GM18517 (cell line): ENCODE results near the gene TOMT.
"Not testable (repeated sequence)": the region's sequence is repeated elsewhere in the genome, so short reads cannot be mapped to it uniquely, and the experiment has no call there.

Source experiments
- ATAC-seq: cut with Tn5 transposase; IDR thresholded peaks from one replicate; pipeline ENCODE4 v1.9.1; 2021; ENCODE audit warnings: mild to moderate bottlenecking, moderate library complexity; ENCODE audit not compliant: unreplicated experiment

TOMT gene

DNA sequence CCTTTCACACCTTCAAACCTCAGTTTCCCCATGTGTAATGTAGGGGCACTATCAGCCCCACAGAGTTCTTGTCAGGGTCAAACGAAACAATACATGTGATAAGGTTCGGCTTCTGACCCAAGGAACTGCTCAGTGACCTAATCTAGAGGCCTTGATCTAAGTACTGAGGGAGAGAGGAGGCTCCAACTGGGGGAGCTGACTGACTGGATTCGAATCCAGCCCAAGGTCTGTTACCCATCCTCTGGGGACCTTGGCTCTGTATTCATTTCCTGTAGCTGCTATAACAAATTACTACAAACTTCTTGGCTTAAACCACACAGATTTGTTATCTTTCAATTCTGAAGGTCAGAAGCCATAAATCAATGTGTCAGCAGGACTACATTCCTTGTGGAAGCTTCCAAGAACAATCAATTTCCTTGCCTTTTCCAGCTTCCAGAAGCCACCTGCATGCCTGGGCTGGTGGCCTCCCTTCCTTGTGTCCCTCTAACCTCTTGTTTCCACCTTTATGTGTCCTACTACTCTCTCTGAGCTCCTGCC lies 17.5 kb downstream of the TOMT start:
- ATAC-seq: no peak

DNA sequence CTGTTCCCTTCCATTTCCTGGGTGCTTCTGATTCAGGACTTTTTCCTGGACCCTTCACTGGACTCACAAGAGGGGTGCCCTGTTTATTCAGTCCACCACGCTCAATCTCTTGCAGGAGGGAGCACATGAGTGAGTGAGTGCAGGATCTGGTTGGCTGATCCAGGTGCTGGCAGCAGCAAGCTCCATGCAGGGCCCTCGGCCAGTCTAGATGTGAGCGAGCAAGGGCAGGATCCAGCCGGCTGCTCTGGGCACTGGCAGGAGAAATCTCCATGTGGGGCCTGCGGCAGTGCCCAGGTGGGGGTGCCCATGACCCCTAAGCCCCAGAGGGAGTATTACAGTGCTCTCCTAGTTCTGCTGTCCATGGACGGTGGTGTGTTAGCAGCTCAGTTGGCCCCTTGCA lies 18.3 kb downstream of the TOMT start:
- no peak for ATAC-seq

DNA sequence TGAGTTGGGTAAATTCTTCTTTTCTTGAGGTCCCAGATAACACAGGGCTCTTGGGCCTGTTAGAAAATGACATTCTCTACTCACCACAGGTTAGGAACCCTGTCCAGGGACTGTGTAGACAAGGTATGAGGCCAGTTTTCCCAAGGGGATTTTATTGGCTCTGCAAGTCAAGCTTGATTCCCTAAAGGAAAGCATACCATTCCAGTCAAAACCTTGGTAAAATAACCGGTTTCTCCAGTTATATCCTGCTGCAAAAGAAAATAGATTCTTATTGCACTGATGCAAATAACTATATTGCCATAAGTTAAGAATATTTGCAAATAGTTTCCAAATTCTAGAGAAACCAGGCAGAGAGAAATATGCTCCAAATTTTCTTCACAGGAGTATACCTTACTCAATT lies 20.2 kb downstream of the TOMT start:
- no peak for ATAC-seq

DNA sequence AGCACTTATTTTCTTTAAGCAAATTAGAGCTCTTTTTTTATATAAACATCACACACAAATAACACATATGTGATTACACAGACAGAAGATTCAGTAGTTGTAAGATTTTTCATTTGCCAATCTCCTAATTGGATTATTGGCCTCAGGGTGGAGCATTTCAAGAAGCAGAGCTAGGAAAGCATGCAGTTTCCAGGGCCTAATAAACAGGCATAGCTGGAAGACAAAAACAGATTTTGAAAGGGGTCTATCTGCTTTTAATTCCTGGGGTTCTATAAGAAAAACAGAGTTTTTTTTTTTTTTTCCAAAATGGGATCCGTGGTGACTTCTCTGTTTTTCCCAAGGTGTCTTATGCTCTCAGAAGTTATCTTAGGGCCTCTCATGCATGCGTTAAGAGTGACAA lies 22.2 kb downstream of the TOMT start:
- no peak for ATAC-seq

DNA sequence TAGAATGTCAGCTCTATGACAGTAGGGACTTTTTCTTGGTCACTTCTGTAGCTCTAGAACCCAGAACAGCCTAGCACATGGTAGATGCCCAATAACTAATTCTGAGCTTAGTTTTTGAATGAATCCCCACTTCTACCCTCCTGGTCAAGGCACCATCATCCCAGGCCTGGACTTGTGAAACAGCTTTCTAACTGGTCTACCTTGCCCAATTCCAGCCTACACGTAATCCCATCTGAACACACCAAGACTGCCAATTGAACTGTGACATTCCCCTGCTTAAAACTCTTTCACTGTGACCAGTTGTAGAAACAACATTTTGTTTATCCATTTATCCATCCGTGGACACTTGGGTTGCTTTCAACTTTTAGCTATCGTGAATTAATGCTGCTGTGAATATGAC lies 23.7 kb downstream of the TOMT start:
- no peak for ATAC-seq

DNA sequence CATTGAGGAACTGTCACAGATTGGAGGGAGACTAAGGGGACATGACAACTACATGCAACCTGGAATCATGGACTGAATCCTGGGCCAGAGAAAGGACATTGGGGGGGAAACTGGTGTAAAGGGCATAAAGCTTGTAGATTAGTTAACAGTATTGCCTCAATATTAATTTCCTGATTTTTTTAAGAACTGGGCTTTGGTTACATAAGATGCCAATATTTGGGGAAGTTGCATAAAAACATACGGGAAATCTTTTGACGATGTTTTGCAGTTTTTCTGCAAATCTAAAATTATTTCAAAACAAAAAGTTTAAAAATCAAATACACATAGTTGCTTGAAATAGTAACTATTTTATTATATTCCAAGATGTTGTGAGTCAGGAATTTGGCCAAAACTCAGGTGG lies 26.9 kb downstream of the TOMT start:
- no peak for ATAC-seq

DNA sequence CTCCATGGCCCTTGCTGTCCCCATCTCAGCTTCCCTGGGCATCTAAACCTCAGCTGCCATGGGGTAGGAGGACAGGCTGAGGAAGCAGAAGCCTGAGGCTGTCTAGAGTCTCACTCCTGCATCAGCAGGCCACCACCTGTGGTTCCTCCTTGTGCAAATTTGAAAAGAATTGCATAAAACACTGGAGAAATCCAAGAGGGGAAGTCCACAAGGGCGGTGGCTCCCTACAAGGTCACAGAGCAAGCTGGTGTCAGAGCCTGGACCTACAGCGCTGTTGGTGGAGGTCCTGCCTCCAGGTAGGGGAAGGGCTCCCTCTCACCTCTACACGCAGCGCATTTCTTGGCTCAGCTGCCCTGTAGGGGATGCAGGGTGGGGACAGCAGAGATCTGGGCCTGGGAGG lies 29.7 kb downstream of the TOMT start, which contains the start of gene FOLR3:
FOLR3 (plus strand) TSS at position 253 of the 400 bp plus-strand sequence. CDS start 228 bp downstream, outside the sequence.
- not testable (repeated sequence) for ATAC-seq

DNA sequence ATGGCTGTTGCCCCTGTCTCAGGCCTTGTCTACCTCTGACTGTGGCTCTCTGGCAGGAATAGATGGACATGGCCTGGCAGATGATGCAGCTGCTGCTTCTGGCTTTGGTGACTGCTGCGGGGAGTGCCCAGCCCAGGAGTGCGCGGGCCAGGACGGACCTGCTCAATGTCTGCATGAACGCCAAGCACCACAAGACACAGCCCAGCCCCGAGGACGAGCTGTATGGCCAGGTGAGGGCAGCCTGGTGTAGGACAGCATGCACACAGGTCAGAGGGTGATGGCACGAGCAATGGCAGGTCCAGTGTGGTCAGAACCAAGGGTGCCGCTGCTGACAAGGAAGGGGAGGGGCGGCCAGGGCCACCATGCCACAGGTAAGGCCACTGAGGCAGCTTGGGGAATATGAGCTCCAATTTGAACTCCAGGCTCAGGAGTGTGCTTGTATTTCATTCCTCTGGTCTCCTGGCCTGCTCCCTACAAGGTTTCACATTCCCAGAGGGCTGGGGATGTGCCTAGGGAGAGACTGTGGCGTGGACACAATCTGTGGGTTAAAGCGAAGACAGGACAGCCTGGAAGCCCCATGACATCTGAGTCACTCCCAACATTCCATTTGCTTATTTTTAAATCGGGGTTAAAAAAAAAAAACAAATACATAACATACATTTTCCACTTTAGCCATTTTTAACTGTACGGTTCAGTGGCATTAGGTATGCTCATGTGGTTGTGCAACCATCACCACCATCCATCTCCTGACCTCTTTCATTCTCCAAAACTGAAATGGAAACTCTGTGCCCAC lies 30.4 kb downstream of the TOMT start:
- ATAC-seq: no peak

DNA sequence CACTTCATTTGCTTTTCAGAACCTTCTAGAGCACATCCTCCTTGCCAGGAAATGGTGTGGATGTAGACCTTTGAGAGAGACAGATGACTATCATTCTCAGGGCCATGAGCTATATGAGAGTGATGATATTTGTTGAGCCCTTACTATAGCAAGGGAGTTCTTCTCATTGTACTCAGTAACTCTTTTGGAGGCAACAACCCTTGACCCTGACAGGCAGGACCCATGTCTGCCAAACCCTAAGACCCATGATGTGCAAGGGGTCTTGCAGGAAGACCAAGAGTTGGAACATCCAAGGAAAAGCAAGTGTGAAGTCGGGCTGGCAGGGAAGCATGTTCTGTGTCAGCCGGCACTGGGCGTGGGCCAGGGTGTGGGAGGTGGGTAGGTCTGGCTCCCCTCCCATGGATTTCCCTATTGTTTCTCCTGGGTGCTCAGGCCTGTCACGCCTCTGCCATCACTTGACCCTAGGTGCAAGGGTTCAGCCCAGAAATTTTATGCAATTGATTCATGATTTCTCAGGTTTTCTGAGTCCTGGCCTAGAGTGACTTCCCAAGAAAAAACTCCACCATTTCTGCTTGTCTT lies 31.0 kb downstream of the TOMT start:
- no peak for ATAC-seq

DNA sequence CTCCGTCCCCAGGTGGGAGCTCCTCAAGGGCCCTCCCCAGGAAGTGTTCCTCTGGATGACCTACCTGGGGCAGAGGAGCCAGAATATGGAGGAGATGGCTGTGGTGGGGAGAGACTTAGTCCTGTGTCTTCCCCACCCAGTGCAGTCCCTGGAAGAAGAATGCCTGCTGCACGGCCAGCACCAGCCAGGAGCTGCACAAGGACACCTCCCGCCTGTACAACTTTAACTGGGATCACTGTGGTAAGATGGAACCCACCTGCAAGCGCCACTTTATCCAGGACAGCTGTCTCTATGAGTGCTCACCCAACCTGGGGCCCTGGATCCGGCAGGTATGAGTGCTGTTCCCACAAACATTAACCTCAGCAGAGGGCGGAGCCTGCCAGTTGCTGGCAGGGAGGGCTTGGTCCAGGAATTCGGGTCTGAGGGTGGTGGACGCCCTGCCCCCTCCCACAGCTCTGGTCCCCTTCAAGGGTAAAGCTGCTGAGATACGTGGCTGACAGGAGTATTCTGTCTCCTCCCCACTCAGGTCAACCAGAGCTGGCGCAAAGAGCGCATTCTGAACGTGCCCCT lies 33.2 kb downstream of the TOMT start:
- no peak for ATAC-seq

DNA sequence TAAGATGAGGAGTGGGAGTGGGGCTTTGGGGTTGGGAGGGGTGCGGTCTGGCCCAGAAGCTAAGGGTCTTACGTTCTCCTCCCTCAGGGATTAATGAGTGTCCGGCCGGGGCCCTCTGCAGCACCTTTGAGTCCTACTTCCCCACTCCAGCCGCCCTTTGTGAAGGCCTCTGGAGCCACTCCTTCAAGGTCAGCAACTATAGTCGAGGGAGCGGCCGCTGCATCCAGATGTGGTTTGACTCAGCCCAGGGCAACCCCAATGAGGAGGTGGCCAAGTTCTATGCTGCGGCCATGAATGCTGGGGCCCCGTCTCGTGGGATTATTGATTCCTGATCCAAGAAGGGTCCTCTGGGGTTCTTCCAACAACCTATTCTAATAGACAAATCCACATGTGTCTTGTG lies 33.8 kb downstream of the TOMT start:
- no peak for ATAC-seq

DNA sequence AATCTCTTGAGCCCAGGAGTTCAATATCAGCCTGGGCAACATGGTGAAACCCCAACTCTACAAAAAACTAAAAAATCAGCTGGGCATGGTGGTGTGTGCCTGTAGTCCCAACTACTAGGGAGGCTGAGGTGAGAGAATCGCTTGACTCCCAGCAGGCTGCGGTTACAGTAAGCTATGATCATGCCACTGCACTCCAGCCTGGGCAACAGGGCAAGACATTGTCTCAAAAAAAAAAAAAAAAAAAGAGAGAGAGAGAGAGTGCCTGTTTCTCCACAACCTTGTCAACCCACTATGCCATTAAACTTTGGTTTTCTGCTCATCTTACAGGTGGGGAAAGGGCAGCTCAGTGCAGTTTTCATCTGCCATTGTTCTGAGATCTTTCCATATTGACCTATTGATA lies 34.9 kb downstream of the TOMT start:
- no peak for ATAC-seq

DNA sequence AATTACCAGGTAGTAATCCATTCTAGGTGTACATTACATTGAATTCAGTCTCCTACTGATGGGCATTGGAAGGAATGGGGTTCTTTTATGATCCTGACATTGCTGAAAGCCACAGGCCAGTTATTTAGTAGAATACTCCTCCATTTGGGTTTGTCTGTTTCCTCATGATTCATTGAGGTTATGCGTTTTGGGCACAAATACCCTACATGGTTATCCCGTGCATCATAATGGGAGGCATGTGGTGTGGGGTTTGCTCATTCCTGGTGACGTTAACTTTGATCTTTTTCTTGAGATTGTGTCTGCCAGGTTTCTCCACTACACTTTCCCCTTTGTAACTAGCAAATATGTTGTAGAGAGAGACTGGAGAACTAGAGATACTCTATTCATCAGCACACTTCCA lies 35.3 kb downstream of the TOMT start:
- no peak for ATAC-seq

DNA sequence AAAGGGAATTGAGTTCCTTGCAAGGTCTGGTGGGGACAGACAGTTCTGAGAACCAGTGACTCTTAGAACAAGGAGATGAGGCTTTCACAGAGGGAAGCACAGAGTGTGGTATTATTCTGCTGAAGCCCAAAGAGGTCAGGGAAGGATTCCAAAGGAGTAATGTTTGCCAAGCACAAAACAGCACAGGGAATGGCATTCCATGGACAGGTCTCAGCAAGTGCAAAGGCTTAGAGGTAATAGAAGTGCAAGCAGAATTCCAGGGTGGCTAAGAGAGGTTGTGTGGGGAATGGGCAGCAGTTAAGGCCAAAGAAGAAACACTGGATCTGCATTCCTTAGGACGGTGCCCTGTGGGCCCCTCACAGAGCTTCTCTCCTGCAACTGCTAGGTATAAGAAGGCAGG lies 36.4 kb downstream of the TOMT start:
- not testable (repeated sequence) for ATAC-seq

DNA sequence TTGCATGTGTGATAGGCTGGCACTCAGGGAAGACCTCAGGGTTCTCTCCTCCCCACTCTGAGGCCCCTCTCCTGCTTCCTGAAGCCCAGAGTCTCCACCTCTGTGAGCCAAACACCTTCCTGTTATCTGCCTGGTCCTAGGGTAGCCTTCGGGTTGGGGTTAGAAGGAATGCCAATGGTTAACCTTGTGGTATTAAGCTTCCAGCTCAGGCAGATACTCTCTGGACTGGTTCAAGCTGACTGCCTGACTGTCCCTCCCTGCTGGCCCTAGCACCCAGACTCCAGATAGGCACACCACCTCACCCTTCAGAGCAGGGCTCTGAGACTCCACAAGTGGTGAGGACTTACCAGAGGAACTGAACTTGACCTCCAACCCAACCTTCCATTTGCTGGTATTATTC lies 36.8 kb downstream of the TOMT start:
- not testable (repeated sequence) for ATAC-seq

DNA sequence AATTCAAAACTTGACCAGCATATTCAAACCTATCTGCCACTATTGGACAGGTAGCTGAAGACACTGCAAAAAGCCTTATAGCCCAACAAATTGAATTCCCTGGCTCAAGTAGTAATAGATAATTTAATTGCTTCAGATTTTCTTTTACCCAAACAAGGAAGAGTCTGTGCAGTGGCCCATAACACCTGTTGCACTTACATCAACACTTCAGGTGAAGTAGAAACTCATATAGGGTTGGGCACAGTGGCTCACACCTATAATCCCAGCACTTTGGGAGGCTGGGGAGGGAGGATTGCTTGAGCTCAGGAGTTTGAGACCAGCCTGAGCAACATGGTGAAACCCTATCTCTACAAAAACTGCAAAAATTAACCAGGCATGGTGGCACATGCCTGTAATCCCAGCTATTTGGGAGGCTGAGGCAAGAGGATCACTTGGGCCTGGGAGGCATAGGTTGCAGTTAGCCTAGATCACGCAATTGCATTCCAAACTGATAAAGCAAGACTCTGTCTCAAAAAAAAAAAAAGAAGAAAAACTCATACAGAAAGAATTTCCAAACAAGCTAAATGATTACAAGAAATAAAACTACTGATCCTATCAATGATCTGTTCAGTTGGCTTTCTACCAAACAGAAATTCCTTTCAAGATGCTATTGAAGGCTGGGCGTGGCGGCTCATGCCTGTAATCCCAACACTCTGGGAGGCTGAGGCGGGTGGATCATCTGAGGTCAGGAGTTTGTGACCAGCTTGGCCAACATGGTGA lies 39.3 kb downstream of the TOMT start:
- no peak for ATAC-seq

DNA sequence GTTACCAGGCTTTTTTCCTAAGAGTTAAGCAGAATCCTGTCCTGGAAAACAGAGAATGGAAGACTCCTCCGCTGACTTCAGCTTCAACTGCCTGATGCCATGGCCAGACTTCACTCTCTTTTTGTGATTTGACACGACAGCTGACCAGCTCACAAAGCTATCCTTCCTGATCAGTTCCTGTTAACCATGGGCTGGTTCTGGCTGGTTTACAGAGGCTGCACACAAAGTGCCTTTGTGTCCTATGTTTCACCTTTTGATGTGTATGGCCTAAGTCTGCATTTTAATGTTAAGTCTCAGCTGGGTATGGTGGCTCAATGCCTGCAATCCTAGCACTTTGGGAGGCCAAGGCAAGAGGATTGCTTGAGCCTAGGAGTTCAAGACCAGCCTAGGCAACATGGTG lies 40.9 kb downstream of the TOMT start:
- ATAC-seq: no peak

DNA sequence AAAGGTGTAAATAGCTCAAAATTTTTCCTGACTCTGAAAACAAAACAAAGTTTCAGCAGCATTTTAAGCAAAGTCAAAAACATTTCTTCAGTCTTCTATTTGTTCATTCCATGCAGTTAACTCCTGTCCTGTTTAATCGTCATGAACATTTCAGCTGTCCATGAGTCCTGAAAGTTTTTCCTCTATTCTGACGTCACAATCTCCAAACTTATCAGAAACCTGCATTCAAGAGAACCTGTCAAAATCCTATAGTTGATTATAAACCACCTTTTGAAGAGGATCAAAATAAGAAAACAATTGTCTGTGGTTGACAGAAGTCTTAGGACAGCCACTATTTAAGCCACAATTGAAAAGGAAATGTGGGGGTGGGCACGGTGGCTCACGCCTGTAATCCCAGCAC lies 45.2 kb downstream of the TOMT start:
- ATAC-seq: no peak

DNA sequence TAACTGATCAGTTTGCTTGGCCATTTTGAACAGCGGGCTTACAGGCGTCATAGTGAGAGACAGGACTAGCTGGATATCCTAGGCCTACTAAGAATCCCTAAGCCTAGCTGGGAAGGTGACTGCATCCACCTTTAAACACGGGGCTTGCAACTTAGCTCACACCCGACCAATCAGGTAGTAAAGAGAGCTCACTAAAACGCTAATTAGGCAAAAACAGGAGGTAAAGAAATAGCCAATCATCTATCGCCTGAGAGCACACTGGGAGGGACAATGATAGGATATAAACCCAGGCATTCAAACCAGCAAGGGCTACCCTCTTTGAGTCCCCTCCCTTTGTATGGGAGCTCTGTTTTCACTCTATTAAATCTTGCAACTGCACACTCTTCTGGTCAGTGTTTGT lies 48.1 kb downstream of the TOMT start:
- not testable (repeated sequence) for ATAC-seq

DNA sequence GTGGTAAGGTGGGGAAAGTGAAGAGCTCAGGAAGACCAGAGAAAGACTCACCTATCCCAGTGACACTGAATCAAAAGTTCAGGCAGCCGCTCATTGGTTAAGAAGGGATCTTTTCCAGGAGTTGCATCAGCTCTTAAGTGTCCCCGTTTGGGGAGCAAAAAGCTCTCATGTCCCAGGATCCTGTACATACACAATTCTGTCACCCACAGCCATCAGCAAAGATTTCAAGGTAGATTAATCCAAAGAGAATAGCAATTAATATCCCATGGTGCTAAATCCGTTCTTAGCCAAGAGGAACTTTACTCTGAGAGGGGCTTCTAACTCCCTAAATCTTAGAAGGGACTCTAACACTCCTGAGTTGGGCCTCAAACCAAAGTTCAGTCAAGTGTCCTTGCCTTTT lies 49.1 kb downstream of the TOMT start:
- ATAC-seq: no peak

DNA sequence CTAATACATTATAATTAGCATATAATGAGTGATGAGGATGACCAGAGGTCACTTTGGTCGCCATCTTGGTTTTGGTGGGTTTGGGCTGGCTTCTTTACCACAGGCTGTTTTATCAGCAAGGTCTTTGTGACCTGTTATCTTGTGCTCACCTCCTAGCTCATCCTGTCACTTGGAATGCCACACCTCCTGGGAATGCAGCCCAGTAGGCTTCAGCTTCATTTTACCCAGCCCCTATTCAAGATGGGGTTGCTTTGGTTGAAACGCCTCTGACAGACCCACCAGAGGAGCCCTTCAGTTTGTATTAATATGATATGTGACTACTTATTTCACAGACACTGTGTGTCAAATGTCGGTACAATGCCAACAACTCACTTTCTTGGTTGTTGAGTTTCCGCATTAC lies 50.0 kb downstream of the TOMT start:
- ATAC-seq: no peak
